Activated T-cell treated with anti-CD3 and anti-CD28 coated beads for 4 hours (primary cell): Measurements from ENCODE around the gene CCDC110.

ENCODE experiments used
- DNase-seq: peaks from one replicate; pipeline ENCODE4 v3.0.0-alpha.2; 2020

CCDC110 gene

GRCh38 chr4:185412412-185412811 is 59.1 kb downstream of the CCDC110 start:
- DNase-seq: no peak

DNA sequence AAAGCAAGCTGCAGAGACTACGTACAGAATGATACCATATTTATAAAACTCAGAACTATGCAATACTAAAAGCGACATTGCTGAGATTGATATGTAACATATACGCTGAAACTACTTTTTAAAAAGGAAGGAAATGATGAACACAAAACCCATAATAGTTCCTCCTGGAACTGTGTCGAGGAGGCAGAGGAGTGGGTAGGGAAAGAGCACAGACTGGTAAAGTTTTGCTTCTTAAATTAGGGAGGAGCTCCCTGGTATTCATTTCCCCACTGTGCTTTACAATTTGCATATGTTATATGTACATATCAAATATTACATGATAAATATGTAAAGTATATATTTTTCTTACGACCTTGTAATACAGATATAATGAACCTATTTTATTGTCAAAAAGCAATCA is 59.7 kb downstream of the CCDC110 start:
- no peak for DNase-seq

- no peak for DNase-seq
Measured at GRCh38 chr4:185408432-185408831, 63.1 kb downstream of the CCDC110 start.

DNA sequence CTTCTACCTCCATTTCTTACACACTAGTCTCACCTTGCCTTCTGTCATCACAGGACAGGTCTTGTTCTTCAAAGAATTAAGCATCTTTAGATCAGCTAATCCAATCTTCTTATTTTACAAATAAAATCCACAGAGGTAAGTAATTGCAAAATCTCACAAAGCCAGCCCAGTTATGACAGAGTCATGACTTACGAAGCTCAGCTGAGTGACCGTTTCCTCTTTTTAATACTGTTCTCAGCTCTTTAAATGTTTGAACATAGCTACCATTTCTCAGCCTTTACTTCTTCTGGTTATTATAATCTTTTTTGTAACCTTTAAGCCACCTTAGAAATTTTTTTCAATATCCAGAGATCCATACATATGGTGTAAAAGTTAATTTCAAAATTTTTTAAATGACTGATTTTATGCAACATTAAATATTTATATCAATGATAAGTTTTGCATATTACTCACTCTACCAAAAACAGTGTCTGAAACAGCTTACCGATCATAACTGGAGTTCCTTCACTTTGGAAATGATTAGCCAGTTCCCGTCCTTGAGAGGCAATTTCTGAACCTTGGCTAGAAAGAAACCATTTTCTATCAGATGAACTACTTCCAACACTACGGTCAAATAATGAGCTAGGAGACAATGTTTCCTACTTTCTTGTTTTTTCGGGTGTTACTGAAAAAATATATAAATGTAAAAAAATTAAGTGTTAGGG is 66.1 kb downstream of the CCDC110 start:
- DNase-seq: no peak

DNA sequence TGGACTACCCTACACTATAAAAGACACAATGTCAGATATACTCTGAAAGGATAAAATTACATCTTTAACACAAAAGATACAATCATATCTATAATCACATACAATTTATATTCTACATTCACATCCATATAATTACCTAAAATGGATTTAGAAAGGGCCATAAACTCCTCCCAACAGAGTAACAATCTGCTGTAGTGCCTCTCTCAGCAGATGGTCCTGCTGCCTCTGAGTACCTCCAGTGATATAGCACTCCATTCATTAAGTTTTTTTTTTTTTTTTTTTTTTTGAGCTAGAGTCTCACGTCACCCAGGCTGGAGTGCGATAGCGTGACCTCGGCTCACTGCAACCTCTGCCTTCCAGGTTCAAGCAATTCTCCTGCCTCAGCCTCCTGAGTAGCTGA is 67.5 kb downstream of the CCDC110 start:
- DNase-seq: no peak

GRCh38 chr4:185399466-185399865 is 72.1 kb downstream of the CCDC110 start:
- no peak for DNase-seq

DNA sequence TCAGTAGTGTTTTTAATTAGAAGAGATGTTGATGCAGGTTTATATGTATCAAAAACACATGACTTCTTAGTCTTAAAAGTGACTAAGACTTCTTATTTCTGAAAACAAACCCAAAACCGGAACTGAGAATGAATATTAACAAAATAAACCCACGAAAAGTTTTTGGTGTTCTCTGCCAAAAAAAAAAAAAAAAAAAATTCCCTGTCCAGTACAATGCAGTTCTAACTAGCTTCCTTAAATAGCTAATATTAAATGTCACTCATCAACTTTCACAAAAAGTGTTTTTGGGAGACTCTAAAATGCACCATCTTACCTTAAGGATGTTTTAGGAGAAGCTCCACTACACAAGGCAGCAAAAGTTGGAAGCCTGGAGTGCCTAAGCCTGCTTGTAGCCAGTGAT is 72.9 kb downstream of the CCDC110 start:
- no peak for DNase-seq

GRCh38 chr4:185396724-185397385 is 74.7 kb downstream of the CCDC110 start, which contains the start of gene ANKRD37:
Gene ANKRD37 (plus strand): TSS chr4:185396841. CDS start chr4:185396924, 83 bp downstream.
- no peak for DNase-seq

GRCh38 chr4:185395956-185396723 is 75.4 kb downstream of the CCDC110 start:
- DNase-seq: peak; percentile 96

GRCh38 chr4:185395238-185395955 is 76.1 kb downstream of the CCDC110 start, which contains the start of gene LRP2BP:
Gene LRP2BP (minus strand): TSS chr4:185395924. CDS start chr4:185378186, 17,738 bp downstream.
- no peak for DNase-seq
